ENCODE data around the gene MOXD1. TPM values are rescaled to one million over a fixed set of nuclear protein-coding genes. Genes with fewer than 3 reads are reported as not detected.

Gene MOXD1
- total RNA-seq, 1 donor from 2014 or later: 16.0 TPM

DNA sequence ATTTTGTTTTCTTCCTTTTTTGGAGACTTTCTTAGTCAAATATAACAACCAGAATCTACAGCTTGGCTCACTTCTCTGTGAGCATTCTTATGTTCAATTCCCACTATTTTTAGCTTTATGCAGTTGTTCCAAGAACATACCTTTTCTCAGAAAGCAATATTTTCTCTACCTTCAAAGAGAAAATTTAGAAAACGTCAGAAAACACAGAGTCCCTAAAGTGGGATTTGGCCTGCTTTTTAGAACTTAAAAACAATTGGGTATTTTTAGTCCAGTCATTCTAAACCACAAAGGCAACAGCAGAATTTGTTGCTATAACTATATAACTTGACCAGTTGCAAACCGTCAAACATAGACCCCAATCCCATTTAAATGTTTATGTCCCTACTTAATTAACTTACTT lies 133.1 kb downstream of the MOXD1 start:
- H3K27ac ChIP-seq: no peak overlapping the region

DNA sequence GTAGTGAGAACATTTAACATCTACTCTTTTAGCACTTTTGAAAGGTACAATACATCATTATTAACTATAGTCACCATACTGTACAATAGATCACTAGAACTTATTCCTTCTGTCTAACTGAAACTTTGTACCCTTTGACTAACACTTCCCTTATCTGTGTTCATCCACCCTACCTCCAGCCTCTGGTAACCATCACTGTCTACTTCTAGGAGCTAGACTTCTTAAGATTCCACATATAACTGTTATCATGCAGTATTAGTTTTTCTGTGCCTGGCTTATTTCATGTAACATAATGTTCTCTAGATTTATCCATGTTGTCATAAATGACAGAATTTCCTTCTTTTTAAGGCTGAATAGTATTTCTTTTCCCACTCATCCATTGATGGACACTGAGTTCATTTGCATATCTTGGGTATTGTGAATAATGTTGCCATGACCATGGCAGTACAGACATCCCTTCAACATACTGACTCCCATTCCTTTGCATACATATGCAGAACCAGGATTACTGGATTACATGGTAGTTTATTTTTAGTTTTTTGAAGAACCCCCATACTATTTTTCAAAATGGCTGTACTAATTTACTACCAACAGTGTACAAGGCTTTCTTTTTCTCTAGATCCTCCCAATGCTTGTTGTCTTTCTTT lies 135.7 kb downstream of the MOXD1 start:
- no peak for DNase-seq (ENCODE audit: extremely low spot score in 2 of 2)
- TF ChIP-seq POLR2A (IDR thresholded peaks at IDR 0.05) (no peak), POLR2AphosphoS5 (IDR thresholded peaks at IDR 0.05; ENCODE audit: insufficient read depth in 1 of 2, low read depth in 1 of 2) (no peak)
- TF ChIP-seq, protein P1, sequence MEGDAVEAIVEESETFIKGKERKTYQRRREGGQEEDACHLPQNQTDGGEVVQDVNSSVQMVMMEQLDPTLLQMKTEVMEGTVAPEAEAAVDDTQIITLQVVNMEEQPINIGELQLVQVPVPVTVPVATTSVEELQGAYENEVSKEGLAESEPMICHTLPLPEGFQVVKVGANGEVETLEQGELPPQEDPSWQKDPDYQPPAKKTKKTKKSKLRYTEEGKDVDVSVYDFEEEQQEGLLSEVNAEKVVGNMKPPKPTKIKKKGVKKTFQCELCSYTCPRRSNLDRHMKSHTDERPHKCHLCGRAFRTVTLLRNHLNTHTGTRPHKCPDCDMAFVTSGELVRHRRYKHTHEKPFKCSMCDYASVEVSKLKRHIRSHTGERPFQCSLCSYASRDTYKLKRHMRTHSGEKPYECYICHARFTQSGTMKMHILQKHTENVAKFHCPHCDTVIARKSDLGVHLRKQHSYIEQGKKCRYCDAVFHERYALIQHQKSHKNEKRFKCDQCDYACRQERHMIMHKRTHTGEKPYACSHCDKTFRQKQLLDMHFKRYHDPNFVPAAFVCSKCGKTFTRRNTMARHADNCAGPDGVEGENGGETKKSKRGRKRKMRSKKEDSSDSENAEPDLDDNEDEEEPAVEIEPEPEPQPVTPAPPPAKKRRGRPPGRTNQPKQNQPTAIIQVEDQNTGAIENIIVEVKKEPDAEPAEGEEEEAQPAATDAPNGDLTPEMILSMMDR (IDR thresholded peaks at IDR 0.05): no peak

More for the DNA sequence above, 133.1 kb downstream of the MOXD1 start:
- Histone ChIP-seq H3K9me3 (no peaks in the 10 kb centered on the region), H3K4me3 (no peak overlapping the region), H3K4me1 (no peaks in the 10 kb centered on the region), H3K36me3 (no peaks in the 10 kb centered on the region), H3K27me3 (no peaks in the 10 kb centered on the region)
- intact Hi-C loops (cut with DNase I): no loop called here
- TF ChIP-seq POLR2AphosphoS5 (IDR thresholded peaks at IDR 0.05; ENCODE audit: insufficient read depth in 1 of 2, low read depth in 1 of 2): no peak
- no peak for TF ChIP-seq POLR2A (IDR thresholded peaks at IDR 0.05)
- TF ChIP-seq, protein P1 (IDR thresholded peaks at IDR 0.05): no peak
- DNase-seq (ENCODE audit: extremely low spot score in 2 of 2): no peak

DNA sequence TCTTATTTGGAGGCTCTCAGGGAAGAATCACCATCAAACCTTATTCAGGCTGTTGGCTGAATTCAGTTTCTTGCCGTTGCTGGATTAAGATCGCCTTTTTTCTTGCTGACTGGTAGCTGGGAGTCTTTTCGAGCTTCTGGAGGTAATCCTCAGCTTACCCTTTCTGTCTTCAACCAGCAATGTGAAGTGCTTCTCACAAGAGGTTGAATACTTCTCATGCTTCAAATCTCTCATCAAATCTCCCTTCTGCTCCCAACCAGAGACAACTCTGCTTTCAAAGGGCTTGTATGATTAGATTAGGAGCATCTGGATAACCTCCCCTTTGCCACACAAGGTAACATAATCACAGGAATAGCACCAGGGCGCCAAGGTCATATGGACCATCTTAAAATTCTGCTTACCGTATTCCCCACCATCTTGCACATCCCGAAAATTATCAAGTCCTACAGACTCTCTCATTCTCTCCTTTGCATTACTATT lies 137.2 kb downstream of the MOXD1 start:
- no peak for DNase-seq (ENCODE audit: extremely low spot score in 2 of 2)
- H3K4me3 ChIP-seq: no peak overlapping the region
- TF ChIP-seq POLR2A (IDR thresholded peaks at IDR 0.05): no peak
- TF ChIP-seq POLR2AphosphoS5 (IDR thresholded peaks at IDR 0.05; ENCODE audit: insufficient read depth in 1 of 2, low read depth in 1 of 2): no peak
- TF ChIP-seq, protein P1 (IDR thresholded peaks at IDR 0.05): no peak
- intact Hi-C loops (cut with DNase I): no loop called here
- H3K36me3 ChIP-seq: no peaks in the 10 kb centered on the region
- no peaks in the 10 kb centered on the region for H3K27me3 ChIP-seq
- no peaks in the 10 kb centered on the region for H3K9me3 ChIP-seq
- no peak overlapping the region for H3K27ac ChIP-seq
- H3K4me1 ChIP-seq: no peaks in the 10 kb centered on the region

More for the DNA sequence above, 135.7 kb downstream of the MOXD1 start:
- no peak overlapping the region for H3K27ac ChIP-seq
- no peaks in the 10 kb centered on the region for H3K36me3 ChIP-seq
- H3K4me3 ChIP-seq: no peak overlapping the region
- no peaks in the 10 kb centered on the region for H3K4me1 ChIP-seq
- H3K9me3 ChIP-seq: no peaks in the 10 kb centered on the region
- H3K27me3 ChIP-seq: no peaks in the 10 kb centered on the region
- intact Hi-C loops (cut with DNase I): no loop called here

DNA sequence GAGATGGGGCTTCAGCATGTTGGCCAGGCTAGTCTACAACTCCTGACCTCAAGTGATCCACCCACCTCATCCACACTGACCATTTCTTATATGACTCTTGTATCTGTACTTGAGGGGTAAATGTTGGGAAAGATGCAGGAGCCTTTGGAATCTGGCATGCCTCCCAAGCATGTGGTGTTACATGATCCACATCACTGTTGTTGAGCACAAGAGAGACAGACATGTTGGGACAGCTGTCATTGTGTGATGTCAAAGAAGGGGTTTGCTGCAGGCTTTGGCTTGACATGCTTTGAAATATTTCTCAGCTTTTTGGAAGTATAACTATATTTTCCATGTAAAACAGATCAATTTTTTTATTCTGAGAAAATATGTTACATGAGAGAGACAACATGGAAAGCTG lies 139.9 kb downstream of the MOXD1 start:
- no peak for DNase-seq (ENCODE audit: extremely low spot score in 2 of 2)
- Histone ChIP-seq H3K4me1 (no peaks in the 10 kb centered on the region), H3K4me3 (no peak overlapping the region), H3K27ac (no peak overlapping the region), H3K9me3 (no peaks in the 10 kb centered on the region), H3K36me3 (no peaks in the 10 kb centered on the region), H3K27me3 (no peaks in the 10 kb centered on the region)
- TF ChIP-seq POLR2AphosphoS5 (IDR thresholded peaks at IDR 0.05; ENCODE audit: insufficient read depth in 1 of 2, low read depth in 1 of 2) (no peak), POLR2A (IDR thresholded peaks at IDR 0.05) (no peak)
- TF ChIP-seq, protein P1 (IDR thresholded peaks at IDR 0.05): no peak
- intact Hi-C loops (cut with DNase I): no loop called here

DNA sequence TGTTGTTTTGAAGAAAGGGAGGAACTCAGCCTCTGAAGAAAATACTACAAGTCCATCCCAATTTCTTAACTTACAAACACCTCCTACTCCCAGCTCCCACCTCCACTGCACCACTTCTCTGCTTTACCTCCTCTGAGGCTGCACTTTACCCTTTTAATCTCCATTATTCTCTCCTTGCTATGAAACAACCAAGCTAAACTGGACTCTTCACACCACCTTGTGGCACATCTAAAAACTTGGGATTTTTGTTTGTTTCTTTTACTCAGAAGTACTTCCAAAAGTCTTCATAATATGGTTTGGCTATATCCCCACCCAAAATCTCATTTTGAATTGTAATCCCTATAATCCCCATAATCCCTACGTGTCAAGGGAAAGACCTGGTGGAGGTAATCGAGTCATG lies 142.2 kb downstream of the MOXD1 start:
- Histone ChIP-seq H3K36me3 (no peaks in the 10 kb centered on the region), H3K9me3 (no peaks in the 10 kb centered on the region), H3K4me1 (no peaks in the 10 kb centered on the region), H3K27me3 (no peaks in the 10 kb centered on the region), H3K4me3 (no peak overlapping the region), H3K27ac (no peak overlapping the region)
- no peak for DNase-seq (ENCODE audit: extremely low spot score in 2 of 2)
- TF ChIP-seq, protein P1 (IDR thresholded peaks at IDR 0.05): peak in 2 of 3 experiments; percentile 29 to 40
- TF ChIP-seq POLR2AphosphoS5 (IDR thresholded peaks at IDR 0.05; ENCODE audit: insufficient read depth in 1 of 2, low read depth in 1 of 2): no peak
- intact Hi-C loops (cut with DNase I): loop anchor here (5.0 kb wide), 1 partner anchor 337 kb away; no protein-coding TSS in a partner anchor

Data from vagina (tissue), 2 donors.